ENCODE measurements around the gene FAM3C.

The FAM3C gene

DNA sequence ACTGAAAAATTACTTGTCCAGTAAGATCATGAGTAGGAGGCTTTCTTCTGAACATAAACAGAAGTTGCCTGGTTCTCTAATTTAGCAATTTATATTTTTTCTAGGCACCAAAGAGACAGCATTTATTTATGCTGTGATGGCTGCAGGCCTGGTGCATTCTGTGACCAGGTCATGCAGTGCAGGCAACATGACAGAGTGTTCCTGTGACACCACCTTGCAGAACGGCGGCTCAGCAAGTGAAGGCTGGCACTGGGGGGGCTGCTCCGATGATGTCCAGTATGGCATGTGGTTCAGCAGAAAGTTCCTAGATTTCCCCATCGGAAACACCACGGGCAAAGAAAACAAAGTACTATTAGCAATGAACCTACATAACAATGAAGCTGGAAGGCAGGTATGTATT, 64.5 kb downstream of the FAM3C start:
- Histone ChIP-seq H3K27ac (no peak overlapping the region), H3K36me3 (no peaks in the 10 kb centered on the region), H3K9me3 (no peaks in the 10 kb centered on the region), H3K4me1 (peaks cover 0 to 21% (median 18%) of the 10 kb centered on the region in 4 donors), H3K27me3 (peaks cover 0 to 82% of the 10 kb centered on the region in 2 donors), H3K4me3 (no peak overlapping the region)
- intact Hi-C loops (cut with DNase I; ENCODE audit: low total_unique reads) = no loop called here
- TF ChIP-seq, protein P1, sequence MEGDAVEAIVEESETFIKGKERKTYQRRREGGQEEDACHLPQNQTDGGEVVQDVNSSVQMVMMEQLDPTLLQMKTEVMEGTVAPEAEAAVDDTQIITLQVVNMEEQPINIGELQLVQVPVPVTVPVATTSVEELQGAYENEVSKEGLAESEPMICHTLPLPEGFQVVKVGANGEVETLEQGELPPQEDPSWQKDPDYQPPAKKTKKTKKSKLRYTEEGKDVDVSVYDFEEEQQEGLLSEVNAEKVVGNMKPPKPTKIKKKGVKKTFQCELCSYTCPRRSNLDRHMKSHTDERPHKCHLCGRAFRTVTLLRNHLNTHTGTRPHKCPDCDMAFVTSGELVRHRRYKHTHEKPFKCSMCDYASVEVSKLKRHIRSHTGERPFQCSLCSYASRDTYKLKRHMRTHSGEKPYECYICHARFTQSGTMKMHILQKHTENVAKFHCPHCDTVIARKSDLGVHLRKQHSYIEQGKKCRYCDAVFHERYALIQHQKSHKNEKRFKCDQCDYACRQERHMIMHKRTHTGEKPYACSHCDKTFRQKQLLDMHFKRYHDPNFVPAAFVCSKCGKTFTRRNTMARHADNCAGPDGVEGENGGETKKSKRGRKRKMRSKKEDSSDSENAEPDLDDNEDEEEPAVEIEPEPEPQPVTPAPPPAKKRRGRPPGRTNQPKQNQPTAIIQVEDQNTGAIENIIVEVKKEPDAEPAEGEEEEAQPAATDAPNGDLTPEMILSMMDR (IDR thresholded peaks at IDR 0.05) = no peak
- DNase-seq = no peak

DNA sequence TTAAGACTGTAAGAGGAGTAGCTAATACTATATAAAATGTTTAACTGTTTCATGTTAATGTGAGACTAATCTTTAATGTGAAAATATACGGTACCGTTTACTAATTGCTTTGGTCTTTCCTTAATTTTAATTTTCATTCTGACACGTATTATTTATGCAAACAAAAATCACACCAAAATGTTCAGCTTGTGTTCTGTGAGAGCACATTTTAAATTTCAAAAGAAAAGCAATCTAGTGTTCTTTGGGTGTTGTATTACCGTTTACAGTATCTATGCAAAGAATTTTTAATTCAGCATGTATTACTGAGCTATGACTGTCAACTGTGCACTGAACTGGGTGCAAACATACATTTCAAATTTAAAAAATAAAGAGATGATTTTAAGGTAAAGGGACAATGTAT, 65.1 kb downstream of the FAM3C start:
- H3K4me1 ChIP-seq = peaks cover 0 to 21% (median 18%) of the 10 kb centered on the region in 4 donors

DNA sequence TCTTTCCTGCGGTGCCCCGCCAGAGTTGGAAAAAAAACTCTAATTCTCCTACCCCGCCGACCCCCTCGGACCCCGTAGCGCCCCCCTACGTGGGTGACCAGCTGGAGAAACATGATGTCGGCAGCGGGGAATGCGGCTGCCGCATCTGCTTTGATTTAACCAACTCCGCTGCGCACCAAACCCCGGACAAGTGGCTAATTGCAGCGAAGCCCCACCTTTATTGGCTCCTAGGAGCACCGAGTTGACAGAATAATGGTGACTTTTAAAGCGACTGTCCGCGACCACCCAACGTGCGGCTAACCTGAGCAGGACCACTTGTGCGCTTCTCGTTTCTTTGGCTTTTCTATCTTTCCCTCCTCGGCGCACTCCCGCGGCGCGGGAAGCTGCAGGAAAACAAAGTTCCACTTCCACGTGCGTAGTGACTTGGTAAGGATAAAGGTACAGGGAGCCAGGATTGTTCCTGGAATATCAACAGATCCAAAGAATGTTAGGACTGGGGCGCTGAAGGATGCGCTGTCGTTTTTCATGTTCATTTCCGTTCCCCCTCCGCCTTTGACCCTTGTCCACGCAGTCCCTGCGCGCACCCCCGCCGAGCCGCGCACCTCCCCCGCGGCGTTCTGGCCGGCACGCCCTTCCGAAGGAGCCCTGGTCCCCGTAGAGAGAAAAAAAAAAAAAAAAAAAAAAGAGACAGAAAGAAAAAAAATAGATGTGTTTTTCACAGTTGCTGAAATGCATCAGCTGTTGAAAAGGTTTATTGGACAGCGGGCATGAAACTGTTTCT, 65.9 kb downstream of the FAM3C start:
- TF ChIP-seq, protein P1 (IDR thresholded peaks at IDR 0.05) = no peak
- Histone ChIP-seq H3K4me1 (peaks cover 0 to 21% (median 18%) of the 10 kb centered on the region in 4 donors), H3K27me3 (peaks cover 0 to 83% of the 10 kb centered on the region in 2 donors), H3K9me3 (no peaks in the 10 kb centered on the region), H3K36me3 (no peaks in the 10 kb centered on the region), H3K27ac (no peak overlapping the region), H3K4me3 (peak overlapping the region; percentile 20 to 29)
- intact Hi-C loops (cut with DNase I; ENCODE audit: low total_unique reads) = no loop called here
- no peak for DNase-seq

More for the DNA sequence above, 65.1 kb downstream of the FAM3C start:
- no peak overlapping the region for H3K4me3 ChIP-seq
- peaks cover 0 to 87% of the 10 kb centered on the region in 2 donors for H3K27me3 ChIP-seq
- H3K9me3 ChIP-seq = no peaks in the 10 kb centered on the region
- no peak overlapping the region for H3K27ac ChIP-seq
- no peaks in the 10 kb centered on the region for H3K36me3 ChIP-seq
- no peak for DNase-seq
- TF ChIP-seq, protein P1 (IDR thresholded peaks at IDR 0.05) = no peak
- intact Hi-C loops (cut with DNase I; ENCODE audit: low total_unique reads) = no loop called here

DNA sequence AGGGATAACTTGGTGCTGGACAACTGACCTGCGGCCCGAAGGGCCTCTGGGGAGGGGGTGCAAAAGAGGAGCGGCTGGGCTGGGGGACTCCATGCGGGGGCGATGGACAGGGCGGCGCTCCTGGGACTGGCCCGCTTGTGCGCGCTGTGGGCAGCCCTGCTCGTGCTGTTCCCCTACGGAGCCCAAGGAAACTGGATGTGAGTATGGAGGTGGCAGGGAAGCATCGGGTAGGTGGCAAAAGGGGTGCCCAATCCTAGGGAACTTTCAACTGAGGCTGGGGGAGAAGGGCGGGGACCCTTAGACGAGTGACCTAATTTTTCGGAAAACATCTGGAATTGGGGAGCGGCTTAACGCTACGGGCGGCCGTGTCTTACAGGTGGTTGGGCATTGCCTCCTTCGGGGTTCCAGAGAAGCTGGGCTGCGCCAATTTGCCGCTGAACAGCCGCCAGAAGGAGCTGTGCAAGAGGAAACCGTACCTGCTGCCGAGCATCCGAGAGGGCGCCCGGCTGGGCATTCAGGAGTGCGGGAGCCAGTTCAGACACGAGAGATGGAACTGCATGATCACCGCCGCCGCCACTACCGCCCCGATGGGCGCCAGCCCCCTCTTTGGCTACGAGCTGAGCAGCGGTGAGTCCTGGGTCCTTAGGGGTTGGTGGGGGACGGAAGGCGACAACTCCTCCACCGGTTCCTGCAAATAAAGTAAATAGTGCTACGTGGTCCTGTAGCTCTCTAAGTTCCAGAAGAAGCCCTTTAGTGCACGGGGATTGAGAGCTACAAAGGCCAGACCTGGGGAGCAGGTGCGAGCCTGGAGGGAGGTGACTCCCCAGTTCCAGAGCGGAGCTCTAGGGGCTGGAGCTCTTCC, 66.7 kb downstream of the FAM3C start:
- Histone ChIP-seq H3K4me3 (peak overlapping the region; percentile 20 to 29), H3K4me1 (peaks cover 0 to 21% (median 18%) of the 10 kb centered on the region in 4 donors), H3K9me3 (no peaks in the 10 kb centered on the region), H3K36me3 (no peaks in the 10 kb centered on the region), H3K27me3 (peaks cover 0 to 76% of the 10 kb centered on the region in 2 donors), H3K27ac (no peak overlapping the region)
- TF ChIP-seq, protein P1 (IDR thresholded peaks at IDR 0.05) = no peak
- no peak for DNase-seq
- intact Hi-C loops (cut with DNase I; ENCODE audit: low total_unique reads) = no loop called here

DNA sequence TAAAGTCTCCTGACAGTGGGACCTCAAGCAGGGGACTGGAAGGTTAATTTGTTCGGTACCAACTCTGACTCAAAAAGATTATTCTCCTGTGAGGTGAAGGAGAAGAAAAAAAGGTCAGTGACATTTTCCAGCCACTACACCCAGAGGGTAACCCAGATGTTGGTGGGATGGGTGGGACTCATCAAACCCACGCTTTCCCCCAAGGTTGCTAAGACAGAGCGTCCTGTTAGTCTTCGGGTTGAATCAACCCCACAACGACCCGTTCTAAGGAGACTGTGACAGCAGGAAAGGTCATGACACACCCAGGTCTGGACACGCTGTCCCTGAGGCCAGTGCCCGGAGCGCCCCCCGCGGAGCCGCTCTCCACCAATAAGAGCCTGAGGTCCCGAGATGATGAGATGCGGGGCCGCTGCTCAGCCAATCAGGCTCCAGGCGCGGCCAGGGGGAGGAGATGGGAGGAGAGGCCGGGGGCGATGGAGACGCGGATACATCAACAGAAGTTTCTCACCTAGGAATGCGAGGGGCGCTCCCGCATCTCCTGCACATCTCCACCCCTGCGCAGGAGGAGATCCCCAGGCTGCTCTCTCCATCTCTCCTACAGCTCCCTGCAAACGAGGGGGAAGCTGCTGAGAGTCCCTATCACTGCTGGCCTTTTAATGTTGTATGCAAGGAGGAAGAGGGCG, 67.5 kb downstream of the FAM3C start, which contains the start of gene WNT16:
Gene WNT16, plus strand, starts transcription at position 493 of the 683 bp plus-strand sequence. CDS start 293 bp downstream, outside the sequence.
- no peaks in the 10 kb centered on the region for H3K36me3 ChIP-seq
- peak within 1 kb of the TSS; percentile 20 to 29 for H3K4me3 ChIP-seq
- H3K4me1 ChIP-seq = peaks cover 0 to 21% (median 18%) of the 10 kb centered on the region in 4 donors
- TF ChIP-seq, protein P1 (IDR thresholded peaks at IDR 0.05) = no peak
- H3K27me3 ChIP-seq = peaks cover 0 to 69% of the 10 kb centered on the region in 2 donors
- DNase-seq = no peak
- intact Hi-C loops (cut with DNase I; ENCODE audit: low total_unique reads) = no loop called here
- no peak within 1 kb of the TSS for H3K27ac ChIP-seq
- H3K9me3 ChIP-seq = no peaks in the 10 kb centered on the region

Data from tibial artery (tissue), 4 donors.